Non-pigmented ciliary epithelial cell (primary cell): ENCODE data around the gene MMUT.
"Not testable (repeated sequence)": the region's sequence is repeated elsewhere in the genome, so short reads cannot be mapped to it uniquely, and the experiment has no call there.

ENCODE experiments used
- DNase-seq: peaks from one replicate; pipeline ENCODE4 v3.0.0-alpha.2; 2010; ENCODE audit warnings: low read depth

The MMUT gene

DNA sequence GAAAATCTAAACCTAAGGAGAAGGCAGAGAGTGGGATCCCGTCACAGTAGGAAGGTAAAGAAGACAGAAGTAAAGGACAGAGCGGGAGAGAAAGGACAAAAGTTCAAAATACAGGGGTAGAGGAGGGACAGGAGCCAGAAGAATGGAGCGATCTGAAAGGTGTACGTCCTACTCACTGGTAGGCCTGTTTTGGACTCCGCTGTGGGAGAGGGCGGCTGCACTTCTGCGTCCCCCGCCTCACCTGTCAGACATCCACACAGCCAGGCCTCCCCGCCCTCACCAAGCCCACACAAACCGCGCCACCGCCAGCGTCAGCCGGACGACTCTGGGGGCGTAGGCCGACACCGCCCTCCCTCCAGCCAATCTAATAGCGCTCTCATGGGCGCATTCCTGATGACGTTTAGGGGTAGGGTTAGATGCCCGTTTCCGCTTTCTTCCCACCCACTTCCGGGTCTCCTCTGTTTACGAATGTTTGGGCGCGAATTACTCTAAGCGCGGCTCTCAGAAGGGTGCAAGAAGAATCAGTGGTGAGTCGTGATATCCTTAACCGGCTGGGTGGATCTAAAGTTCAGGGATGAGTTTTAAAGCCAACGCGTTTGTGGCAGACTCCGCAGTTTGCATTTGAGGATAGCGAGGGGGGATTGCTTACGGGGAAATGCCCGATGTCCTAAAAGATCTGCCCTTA lies at the start of gene MMUT, which contains the start of gene CENPQ:
Gene MMUT, minus strand, starts transcription at position 327 of the 685 bp plus-strand sequence. CDS start 3,787 bp downstream, outside the sequence.
Gene CENPQ, plus strand, starts transcription at position 444 of the 685 bp plus-strand sequence. CDS start 6,807 bp downstream, outside the sequence.
- DNase-seq, result peak; percentile 60

DNA sequence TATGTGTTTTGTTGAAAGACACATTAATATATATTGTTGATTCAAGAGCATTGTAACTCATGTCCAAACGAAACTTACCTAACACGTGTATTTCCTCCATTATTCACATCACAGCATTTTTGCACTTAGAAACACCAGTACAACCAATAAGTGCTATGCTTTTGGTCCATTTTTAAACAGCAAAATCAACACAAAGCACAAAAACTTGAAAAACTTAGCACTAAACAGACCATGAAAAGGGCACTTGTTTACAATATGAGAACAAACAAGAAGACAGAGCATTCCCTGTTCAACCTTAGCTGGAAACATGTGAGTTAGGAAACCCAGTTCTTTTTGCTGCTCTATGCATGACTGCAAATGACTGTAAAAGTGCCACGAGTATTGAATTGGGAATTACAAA lies 46.3 kb upstream of the MMUT start:
- DNase-seq, result no peak

DNA sequence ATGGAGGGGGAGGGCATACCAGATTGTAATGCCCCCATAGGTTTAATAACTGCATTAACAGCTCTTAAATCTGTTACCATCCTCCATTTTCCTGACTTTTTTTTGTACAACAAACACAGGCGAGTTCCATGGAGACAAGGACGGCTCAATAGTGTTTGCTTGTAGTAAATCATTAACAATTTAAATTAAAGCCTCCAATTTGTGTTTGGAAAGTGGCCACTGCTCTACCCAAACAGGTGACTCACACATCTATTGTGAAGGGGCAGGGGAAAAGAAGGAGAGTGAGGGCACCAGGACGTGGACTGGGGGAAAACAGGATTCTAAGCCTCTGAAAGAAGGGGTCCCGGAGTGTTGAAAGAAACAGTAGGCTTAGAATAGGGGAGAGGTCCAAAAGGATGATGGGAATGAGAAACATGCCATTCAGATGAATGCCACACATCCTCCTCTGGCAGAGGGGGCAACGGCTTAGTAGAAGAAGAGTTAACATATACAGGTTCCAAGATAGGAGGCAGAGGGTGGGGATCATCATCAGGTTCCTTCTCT lies 43.6 kb upstream of the MMUT start:
- DNase-seq, result no peak

DNA sequence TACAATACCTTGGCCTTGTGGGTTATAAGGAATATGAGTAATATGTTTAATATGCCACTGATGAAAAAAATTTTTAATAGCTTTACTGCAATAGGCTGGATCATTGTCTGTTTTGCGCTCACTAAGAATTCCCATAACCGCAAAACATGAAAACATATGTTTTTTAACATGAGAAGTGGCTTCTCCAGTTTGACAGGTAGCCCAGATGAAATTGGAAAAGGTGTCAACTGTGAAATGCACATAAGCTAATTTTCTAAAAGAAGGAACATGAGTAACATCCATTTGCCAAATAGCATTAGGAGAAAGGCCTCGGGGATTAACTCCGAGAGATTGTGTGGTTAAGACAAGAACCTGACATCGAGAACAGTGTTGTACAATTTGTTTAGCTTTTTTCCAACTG lies 41.6 kb upstream of the MMUT start:
- no peak for DNase-seq

DNA sequence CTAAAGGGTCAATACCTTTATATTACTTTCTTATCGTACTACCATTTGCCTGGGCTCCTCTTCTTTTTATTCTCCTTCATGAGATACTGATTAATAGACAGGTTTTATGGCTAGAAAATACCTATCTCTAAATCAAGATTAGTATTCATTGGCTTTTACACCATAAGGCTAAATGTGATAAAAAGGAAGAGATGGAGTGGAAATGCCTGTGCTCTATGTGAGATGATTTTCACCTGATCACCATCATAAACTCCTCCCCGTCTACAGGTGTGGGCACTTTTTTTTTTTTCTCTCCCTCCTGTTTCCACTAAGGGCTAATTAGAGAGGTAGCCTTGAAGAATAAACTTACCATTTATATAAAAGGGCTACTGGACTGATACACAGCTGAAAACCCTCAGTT lies 36.6 kb upstream of the MMUT start, which contains the start of gene GLYATL3:
Gene GLYATL3, plus strand, starts transcription at position 301 of the 400 bp plus-strand sequence. CDS start 12,068 bp downstream, outside the sequence.
- DNase-seq, result no peak

DNA sequence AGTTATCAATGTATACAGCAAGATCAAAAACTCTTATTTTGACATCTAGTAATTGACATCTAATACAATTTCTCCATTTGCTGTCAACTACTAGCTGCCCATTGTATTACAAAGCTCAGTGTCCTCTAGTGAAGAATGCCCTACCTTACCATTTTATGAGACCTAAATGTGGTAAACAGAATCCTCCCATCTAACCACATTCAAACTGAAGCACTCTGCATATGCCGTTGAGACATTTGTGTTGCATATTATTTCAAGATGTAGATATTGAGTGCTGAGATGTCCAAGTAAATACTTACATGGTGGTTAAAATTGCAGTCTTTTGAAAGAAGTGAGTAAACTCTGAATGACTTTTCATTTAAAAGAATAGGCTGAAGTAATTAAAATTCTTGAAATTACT lies 36.1 kb upstream of the MMUT start:
- no peak for DNase-seq

DNA sequence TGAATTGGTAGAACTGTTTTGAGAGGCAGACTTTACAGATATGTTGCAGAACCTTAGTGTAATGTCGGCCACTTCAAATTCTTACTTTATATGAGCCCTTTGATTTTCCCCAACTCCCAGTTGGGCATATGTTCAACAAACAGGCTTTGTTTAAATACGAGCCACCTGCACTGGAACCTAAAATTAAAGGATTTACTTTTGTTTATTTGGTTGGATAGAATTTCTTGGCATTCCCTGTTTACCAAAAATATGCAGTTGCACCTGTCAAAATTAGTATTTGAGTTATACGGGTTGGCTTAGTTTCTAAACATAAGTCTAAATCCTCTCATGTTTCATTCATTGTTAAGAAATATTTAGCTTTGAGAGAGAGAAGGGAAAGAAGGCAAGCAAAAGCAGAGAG lies 34.3 kb upstream of the MMUT start:
- no peak for DNase-seq

DNA sequence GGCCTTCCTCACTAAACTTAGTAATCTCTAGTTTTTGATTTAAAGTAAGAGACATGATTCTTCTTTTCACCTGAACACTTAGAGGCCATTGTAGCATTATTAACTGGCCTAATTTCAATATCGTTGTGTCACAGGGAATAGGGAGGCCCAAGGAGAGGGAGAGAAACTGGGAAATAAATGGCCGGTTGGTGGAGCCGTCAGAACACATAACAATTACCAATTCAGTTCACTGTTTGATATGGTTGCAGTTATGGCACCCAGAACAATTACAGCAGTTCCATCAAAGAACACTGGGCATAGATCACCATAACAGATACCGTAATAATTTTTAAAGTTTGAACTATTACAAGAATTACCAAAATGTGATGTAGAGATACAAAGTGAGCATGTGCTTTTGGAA lies 27.6 kb upstream of the MMUT start:
- DNase-seq, result no peak

DNA sequence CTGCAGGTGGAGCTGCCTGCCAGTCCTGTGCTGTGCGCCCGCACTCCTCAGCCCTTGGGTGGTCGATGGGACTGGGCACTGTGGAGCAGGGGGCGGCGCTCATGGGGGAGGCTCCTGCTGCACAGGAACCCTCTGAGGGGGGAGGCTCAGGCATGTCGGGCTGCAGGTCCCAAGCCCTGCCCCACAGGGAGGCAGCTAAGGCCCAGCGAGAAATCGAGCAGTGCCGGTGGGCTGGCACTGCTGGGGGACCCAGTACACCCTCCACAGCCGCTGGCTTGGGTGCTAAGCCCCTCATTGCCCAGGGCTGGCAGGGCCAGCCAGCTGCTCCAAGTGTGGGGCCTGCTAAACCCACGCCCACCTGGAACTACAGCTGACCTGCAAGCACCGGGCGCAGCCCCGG lies 20.3 kb upstream of the MMUT start:
- DNase-seq, result not testable (repeated sequence)

DNA sequence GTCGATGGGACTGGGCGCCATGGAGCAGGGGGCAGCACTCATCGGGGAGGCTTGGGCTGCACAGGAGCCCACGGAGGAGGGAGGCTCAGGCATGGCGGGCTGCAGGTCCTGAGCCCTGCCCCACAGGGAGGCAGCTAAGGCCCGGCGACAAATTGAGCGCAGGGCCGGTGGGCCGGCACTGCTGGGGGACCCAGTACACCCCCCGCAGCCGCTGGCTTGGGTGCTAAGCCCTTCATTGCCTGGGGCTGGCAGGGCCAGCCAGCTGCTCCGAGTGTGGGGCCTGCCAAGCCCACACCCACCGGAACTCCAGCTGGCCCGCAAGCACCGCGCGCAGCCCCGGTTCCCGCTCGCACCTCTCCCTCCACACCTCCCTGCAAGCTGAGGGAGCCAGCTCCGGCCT lies 18.8 kb upstream of the MMUT start:
- not testable (repeated sequence) for DNase-seq

DNA sequence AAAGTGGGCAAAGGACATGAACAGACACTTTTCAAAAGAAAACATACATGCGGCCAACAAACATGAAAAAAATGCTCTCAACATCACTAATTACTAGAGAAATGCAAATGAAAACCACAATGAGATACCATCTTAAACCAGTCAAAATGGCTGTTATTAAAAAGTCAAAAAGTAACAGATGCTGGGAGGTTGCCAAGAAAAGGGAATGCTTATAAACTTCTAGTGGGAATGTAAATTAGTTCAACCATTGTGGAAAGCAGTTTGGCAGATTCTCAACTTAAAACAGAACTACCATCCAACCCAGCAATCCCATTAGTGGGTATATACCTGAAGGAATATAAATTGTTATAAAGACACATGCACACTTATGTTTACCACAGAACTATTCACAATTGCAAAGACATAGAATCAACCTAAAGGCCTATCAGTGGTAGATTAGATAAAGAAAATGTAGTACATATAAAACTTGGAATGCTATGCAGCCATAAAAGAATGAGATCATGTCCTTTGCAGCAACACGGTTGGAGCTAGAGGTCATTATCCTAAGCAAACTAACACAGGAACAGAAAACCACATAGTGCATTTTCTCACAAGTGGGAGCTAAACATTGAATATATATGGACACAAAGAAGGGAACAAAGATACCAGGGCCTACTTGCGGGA lies 16.4 kb upstream of the MMUT start:
- no peak for DNase-seq

DNA sequence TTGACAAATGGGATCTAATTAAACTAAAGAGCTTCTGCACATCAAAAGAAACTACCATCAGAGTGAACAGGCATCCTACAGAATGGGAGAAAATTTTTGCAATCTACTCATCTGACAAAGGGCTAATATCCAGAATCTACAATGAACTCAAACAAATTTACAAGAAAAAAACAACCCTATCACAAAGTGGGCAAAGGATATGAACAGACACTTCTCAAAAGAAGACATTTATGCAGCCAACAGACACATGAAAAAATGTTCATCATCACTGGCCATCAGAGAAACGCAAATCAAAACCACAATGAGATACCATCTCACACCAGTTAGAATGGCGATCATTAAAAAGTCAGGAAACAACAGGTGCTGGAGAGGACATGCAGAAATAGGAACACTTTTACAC lies 13.5 kb upstream of the MMUT start:
- DNase-seq, result not testable (repeated sequence)

DNA sequence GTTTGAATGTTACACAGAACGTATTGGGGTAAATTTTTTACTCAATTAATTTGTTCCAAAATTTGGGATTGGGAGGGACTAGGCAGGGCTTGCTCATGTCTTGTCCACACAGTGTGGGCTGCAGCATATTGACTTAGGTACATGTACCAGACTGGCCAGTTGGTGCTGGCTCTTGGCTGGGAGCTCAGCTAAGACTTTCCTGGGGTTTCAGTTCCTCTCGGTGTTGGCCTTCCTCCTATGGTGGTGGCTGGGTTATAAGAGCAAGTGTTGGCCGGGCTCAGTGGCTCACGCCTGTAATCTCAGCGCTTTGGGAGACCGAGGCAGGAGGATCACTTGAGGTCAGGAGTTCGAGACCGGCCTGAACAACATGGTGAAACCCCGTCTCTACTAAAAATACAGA lies 5.0 kb upstream of the MMUT start:
- DNase-seq, result no peak

DNA sequence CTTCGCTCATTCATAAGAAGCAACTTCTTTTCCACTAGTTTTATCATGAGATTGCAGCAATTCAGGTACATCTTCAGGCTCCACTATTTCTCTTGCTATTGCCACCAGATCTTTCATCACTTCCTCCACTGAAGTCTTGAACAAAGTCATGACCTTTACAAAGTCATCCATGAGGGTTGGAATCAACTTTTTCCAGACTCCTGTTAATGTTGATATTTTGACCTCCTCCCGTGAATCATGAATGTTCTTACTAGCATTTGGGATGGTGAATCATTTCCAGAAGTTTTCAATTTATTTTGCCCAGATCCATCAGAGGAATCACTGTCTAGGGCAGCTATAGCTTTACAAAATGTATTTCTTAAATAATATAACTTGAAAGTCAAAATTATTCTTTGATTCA lies 1.6 kb upstream of the MMUT start:
- no peak for DNase-seq

DNA sequence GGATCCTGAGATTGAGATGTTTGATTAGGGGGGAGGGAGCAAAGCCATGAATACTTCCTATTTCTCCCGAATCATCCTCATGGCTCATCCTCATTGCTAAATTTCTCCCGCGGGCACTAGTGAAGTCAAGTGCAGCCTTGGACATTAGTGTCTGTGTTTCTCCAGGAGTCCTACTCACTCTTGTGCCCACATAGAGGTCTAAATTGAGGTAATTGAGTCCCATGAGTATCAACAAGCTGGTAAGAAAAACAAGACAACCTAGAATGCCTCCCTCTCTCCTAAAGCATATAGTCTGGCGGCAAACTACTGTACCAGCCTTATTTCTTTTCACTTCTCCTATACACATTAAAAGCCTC lies 537 bp upstream of the MMUT start:
- no peak for DNase-seq

DNA sequence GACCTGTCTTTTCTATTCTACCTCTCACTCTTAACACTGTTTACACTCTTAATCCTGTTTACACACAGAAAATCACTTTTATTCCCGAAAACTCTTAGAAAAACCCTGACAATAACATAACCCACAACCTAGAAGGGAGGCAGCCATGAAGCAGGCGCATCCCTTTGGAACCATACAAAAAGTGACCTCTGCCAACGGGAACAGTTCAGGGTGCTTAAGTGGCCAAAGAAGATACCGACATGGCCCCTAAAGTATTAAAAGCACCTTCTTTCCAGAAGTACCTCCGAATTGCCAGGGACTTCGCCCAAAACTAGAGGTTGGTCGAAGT lies 490 bp downstream of the MMUT start:
- DNase-seq, result no peak

DNA sequence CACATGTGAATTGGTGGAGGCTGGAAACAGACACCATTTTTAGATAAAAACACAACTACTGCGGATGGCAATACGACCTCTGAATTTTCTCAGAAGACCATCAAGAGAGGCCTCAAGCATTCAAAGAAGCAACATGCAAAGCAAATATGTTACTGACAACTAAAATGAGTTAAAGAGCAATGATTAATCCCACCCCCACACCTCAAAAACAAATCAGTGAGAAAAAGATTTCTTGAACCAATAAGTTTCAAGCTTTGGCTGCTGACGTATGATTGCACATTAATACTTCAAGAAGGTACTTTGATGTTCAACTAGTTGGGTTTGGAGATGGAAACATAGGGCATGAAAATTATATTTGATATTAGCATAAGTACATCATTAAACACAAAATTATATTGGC lies 982 bp downstream of the MMUT start:
- DNase-seq, result no peak

DNA sequence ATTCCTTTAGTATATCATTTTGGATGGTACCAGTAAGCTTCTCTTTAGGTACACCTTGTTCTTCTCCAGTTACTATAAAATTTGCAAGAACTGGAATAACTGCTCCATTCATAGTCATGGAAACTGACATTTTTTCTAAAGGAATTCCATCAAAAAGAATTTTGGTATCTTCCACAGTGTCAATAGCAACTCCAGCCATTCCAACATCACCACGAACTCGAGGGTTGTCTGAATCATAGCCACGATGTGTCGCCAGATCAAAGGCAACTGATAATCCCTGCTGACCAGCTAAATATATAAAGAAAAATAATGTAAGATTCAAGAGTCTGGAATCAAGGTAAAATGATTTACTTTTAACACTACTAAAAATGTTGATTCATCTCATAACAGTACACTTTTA lies 5.3 kb downstream of the MMUT start:
- DNase-seq, result no peak

DNA sequence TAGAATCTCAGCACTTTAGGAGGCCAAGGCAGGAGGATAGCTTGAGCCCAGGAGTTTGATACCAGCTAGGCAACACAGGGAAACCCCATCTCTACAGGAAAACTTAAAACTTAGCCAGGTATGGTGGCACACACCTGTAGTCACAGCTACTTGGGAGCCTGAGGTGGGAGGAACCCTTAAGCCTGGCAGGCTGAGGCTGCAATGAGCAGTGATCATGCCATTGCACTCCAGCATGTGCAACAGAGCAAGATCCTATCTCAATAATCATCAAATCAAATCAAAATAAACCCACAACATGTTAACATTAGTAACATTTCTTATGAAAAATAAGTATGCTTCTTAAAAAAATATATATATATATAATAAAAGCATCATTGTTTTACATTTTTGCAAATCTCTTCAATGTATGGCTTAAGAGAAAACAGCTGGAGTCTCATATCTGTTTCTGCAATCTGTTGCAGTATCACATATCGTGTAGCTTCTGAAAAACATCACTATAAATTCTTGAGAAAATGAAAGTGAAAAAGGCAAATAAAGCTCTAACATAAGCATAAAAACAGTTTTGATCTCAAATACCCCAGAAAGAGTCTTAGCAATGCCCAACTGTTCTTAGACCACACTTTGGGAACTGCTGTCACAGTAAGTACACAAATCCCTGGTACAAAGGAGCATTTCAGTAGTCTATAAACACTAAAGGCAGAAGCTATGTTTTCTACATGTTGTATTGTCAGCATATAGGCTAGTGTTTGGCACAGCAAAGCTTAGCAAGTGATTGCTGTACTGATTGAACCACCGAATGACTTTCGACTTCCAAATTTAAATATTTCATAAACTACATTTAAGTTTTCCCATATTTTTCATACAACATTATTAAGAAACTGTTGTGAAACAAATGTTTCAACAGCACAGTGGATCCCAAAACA lies 8.0 kb downstream of the MMUT start:
- DNase-seq, result no peak

DNA sequence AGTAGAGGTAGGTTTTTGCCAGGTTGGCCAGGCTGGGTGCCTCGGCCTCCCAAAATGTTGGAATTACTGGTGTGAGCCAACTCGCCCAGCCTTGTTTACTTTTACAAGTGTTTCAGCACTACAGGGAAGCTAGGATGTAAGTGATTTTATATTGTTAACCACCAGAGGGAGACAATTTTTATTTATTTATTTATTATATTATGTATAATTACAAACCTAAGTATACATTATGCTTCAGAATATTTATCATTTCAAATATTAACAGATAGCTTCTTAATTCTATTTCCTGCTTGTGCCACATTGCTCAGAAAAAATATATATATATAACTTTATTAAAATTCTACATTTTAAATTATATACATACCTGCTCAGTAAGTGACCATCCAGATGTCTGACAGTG lies 9.8 kb downstream of the MMUT start:
- no peak for DNase-seq

DNA sequence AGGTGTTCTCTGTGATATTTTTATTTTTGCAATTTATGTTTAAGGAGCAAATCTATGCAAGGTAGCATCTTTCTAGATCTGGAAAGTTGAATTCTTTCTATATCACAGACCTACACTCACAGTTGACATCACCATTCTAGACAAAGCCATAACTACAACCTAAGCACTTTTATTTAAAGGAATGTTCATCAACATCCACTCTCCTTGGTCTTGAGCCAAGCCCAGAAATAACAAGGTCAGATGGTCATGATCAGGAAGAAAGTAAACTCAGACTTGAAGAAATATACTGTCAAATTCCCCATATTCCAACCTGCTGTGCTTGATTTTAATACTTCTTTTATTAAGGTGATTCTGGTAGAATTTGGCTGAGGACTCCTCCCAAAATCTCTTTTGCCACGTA lies 32.2 kb downstream of the MMUT start:
- no peak for DNase-seq

DNA sequence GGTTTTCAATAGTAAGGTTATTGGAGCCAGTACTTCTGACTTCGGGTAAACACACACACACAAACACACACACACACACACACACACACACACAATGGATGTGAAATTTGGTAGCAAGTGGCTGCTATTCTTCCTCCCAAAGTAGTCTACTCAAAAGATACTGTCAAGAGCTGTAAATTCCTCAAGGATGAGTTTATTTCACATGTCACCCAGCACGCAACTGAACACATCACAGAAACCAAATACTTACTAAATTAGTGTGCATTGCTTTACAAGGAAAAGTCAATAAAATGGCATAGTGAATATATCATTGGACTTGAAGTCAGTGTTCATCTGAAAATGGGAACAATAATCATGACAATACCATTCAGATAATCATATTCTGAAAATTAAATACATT lies 32.9 kb downstream of the MMUT start:
- no peak for DNase-seq

DNA sequence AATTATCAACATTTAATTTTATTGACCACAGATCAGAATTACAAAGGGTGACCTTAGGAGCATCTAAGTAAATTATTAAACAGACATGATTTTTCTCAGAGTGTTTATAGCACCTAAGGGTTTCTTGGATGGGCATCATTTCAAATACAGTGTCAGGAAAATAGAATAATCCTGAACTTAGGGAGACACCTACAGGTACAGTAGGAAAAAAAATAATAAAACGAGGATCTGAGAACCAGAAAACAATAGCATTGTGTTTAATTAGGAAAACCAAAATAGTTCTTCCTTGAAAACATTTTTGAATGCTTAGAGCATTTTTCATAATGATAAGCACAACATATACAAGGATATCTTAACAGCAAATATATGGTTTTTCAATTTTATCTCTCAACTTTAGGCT lies 39.2 kb downstream of the MMUT start:
- no peak for DNase-seq
